ENCODE measurements around the gene PNKP. TPM values are rescaled to one million over a fixed set of nuclear protein-coding genes. Genes with fewer than 3 reads are reported as not detected.

PNKP gene
- total RNA-seq, 1 experiment from 2014 or later: 146 TPM

GRCh38 chr19:49840736-49841249, 26.6 kb downstream of the PNKP start:
- CTCF ChIA-PET: interaction anchor here (1.1 kb wide), 1 partner anchor 28 kb away, joined by 4 read pairs; the partner anchor contains the start of gene FUZ
- Mint-ChIP-seq H3K4me3 (no peak overlapping the region), H3K27me3 (ENCODE audit: low read depth) (no peaks in the 10 kb centered on the region), H3K36me3 (peaks cover 32% of the 10 kb centered on the region), H3K9me3 (no peaks in the 10 kb centered on the region), H3K27ac (peak overlapping the region; percentile 38), H3K4me1 (no peaks in the 10 kb centered on the region)
- TF ChIP-seq HMGA2 (CRISPR knock-in tag; IDR thresholded peaks at IDR 0.05) (no peak), E2F5 (CRISPR knock-in tag; IDR thresholded peaks at IDR 0.05) (no peak)
- POLR2A ChIA-PET: no interaction called here
- no peak for ATAC-seq
- DNase-seq (ENCODE audit: low spot score): no peak

- ChIA-PET CTCF (no interaction called here), POLR2A (no interaction called here)
- no peak for TF ChIP-seq HMGA2 (CRISPR knock-in tag; IDR thresholded peaks at IDR 0.05)
- no peak for TF ChIP-seq ATF3 (CRISPR knock-in tag; conservative IDR thresholded peaks at IDR 0.05)
- no peak for TF ChIP-seq AFF4 (CRISPR knock-in tag; IDR thresholded peaks at IDR 0.05; ENCODE audit: borderline replicate concordance)
- TF ChIP-seq MXD4 (CRISPR knock-in tag; IDR thresholded peaks at IDR 0.05; ENCODE audit: borderline replicate concordance): no peak
- no peak for TF ChIP-seq NFYB (CRISPR knock-in tag; conservative IDR thresholded peaks at IDR 0.05; ENCODE audit: low read depth)
- TF ChIP-seq NFE2L1 (CRISPR knock-in tag; IDR thresholded peaks at IDR 0.05): no peak
- TF ChIP-seq ZNF425 (CRISPR knock-in tag; conservative IDR thresholded peaks at IDR 0.05): no peak
- TF ChIP-seq SOX15 (CRISPR knock-in tag; IDR thresholded peaks at IDR 0.05): no peak
- no peak for TF ChIP-seq CTCF (IDR thresholded peaks at IDR 0.05)
- TF ChIP-seq JUN (CRISPR knock-in tag; IDR thresholded peaks at IDR 0.05): no peak
- TF ChIP-seq ETV6 (CRISPR knock-in tag; IDR thresholded peaks at IDR 0.05): no peak
- TF ChIP-seq ZNF121 (CRISPR knock-in tag; IDR thresholded peaks at IDR 0.05): no peak
- no peak for TF ChIP-seq NR2C2 (CRISPR knock-in tag; IDR thresholded peaks at IDR 0.05)
- Mint-ChIP-seq H3K27ac (peak overlapping the region; percentile 38; the same call in 1 of the 2 replicates), H3K4me3 (no peak overlapping the region), H3K4me1 (no peaks in the 10 kb centered on the region), H3K27me3 (ENCODE audit: low read depth) (no peaks in the 10 kb centered on the region), H3K9me3 (no peaks in the 10 kb centered on the region), H3K36me3 (peaks cover 33% of the 10 kb centered on the region)
- DNase-seq (ENCODE audit: low spot score) (no peak), ATAC-seq (no peak)
These were observed 27.1 kb downstream of the PNKP start for GRCh38 chr19:49840321-49840720.

GRCh38 chr19:49839713-49840112, 27.7 kb downstream of the PNKP start:
- Mint-ChIP-seq H3K9me3 (no peaks in the 10 kb centered on the region), H3K27ac (no peak overlapping the region), H3K36me3 (peaks cover 39% of the 10 kb centered on the region), H3K4me3 (no peak overlapping the region), H3K27me3 (ENCODE audit: low read depth) (no peaks in the 10 kb centered on the region), H3K4me1 (no peaks in the 10 kb centered on the region)
- DNase-seq (ENCODE audit: low spot score) (no peak), ATAC-seq (no peak)
- CTCF ChIA-PET: no interaction called here
- POLR2A ChIA-PET: no interaction called here
- no peak for TF ChIP-seq ZNF232 (CRISPR knock-in tag; IDR thresholded peaks at IDR 0.05)
- TF ChIP-seq GRHL2 (CRISPR knock-in tag; IDR thresholded peaks at IDR 0.05; ENCODE audit: insufficient replicate concordance, severe bottlenecking): no peak
- no peak for TF ChIP-seq ZNF512 (CRISPR knock-in tag; IDR thresholded peaks at IDR 0.05; ENCODE audit: borderline replicate concordance)
- TF ChIP-seq NR1H2 (CRISPR knock-in tag; IDR thresholded peaks at IDR 0.05): no peak
- no peak for TF ChIP-seq NFYB (CRISPR knock-in tag; conservative IDR thresholded peaks at IDR 0.05; ENCODE audit: low read depth)
- no peak for TF ChIP-seq E2F4 (CRISPR knock-in tag; IDR thresholded peaks at IDR 0.05; ENCODE audit: borderline replicate concordance, low read depth)
- TF ChIP-seq ATF1 (CRISPR knock-in tag; IDR thresholded peaks at IDR 0.05): no peak
- no peak for TF ChIP-seq MYBL2 (CRISPR knock-in tag; IDR thresholded peaks at IDR 0.05)
